Measurements from ENCODE around the gene RCSD1.
A peak's percentile ranks its signal among the peaks of the same experiment; 100 is the strongest.

Gene RCSD1

DNA sequence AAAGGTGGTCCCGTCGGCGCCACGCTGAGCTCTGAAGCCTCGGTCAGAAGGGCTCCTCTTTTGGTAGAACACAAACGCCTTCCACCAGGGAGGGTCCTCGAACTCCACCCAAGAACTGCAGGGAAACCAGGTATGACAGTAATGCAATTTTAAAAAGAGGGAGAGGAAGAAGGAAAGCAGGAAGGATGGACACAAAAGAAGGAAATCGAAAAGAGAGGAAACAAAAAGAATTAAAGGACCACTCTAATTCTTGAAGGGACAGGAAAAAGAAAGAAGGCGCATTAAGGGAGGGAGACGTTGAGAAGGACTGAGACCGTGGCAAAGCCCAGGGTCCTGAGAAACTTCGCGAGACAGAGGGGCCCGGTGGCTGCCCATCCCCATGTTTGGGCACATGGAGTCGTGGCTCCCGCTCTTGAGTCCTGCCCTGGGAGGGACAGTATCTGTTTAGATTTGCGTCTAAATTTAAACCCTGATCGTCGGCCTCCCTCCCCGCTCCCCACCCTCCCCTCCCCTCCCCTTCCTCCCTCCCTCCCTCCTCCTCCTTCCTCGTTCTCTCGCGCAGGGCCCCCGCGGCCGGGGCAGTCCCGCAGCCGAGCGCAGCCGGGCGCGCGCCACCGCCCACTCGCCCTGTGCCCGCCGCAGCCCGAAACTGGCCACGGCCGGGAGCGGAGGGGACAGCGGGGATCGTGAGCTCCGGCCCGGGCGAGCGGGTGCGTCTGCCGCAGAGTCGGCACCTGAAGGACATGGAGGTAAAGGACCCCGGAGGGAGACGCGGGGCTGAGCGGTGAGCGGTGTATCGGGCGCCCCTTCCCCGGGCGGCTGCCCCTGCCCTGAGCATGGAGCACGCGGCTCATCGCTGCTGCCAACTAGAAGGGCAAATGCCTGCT is at the start of gene RCSD1:
Gene RCSD1, plus strand, starts transcription at position 552 of the 887 bp plus-strand sequence. Its CDS starts 192 bp downstream, at position 744.
- H3K4me3 ChIP-seq, result peak within 1 kb of the TSS; percentile 98
- peak within 1 kb of the TSS; percentile 100 for H3K27ac ChIP-seq
- H3K36me3 ChIP-seq, result peaks cover 26% of the 10 kb centered on the region
- H4K20me1 ChIP-seq, result peaks cover 30% of the 10 kb centered on the region
- H3K9ac ChIP-seq, result peak within 1 kb of the TSS; percentile 100
- peaks cover 79% of the 10 kb centered on the region for H3K4me1 ChIP-seq
- no peaks in the 10 kb centered on the region for H3K9me3 ChIP-seq
- TF ChIP-seq Cebpa-rat (IDR thresholded peaks at IDR 0.05), result no peak
- peak within 1 kb of the TSS; percentile 96 for H3K4me2 ChIP-seq
- H3K27me3 ChIP-seq, result no peaks in the 10 kb centered on the region

- H3K4me2 ChIP-seq, result no peak overlapping the region
- H3K4me1 ChIP-seq, result peaks cover 12% of the 10 kb centered on the region
- H3K4me3 ChIP-seq, result no peak overlapping the region
- H3K9ac ChIP-seq, result no peak overlapping the region
- TF ChIP-seq Cebpa-rat (IDR thresholded peaks at IDR 0.05), result no peak
- no peaks in the 10 kb centered on the region for H3K27me3 ChIP-seq
- H3K36me3 ChIP-seq, result no peaks in the 10 kb centered on the region
- H4K20me1 ChIP-seq, result no peaks in the 10 kb centered on the region
- H3K27ac ChIP-seq, result no peak overlapping the region
- peaks cover 15% of the 10 kb centered on the region for H3K9me3 ChIP-seq
These were observed 48.0 kb upstream of the RCSD1 start for GRCh38 chr1:167582064-167582463.

GRCh38 chr1:167582722-167583121 is 47.3 kb upstream of the RCSD1 start:
- Histone ChIP-seq H3K27me3 (no peaks in the 10 kb centered on the region), H4K20me1 (no peaks in the 10 kb centered on the region), H3K4me1 (peaks cover 12% of the 10 kb centered on the region), H3K9ac (no peak overlapping the region), H3K4me3 (no peak overlapping the region), H3K9me3 (peaks cover 15% of the 10 kb centered on the region), H3K27ac (no peak overlapping the region), H3K4me2 (no peak overlapping the region), H3K36me3 (no peaks in the 10 kb centered on the region)
- TF ChIP-seq Cebpa-rat (IDR thresholded peaks at IDR 0.05), result no peak

DNA sequence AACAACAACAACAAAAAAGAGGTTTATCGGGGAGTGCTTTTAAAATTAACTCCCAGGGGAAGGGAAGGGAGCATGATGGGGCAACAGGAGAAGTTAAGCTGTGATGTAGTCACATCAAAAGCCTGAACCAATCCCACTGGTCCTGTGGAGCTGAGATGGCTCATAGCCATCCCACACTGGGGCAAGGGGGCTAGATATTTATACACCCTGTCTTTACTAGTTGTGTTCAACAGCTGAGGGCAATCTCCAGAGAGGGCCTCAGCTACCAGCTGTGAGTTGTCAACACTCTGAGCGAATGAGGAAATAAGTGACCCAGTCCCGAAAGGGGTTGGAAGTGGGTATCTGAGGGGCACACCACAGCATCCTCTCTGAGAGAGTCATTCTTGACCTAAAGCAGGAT is 45.5 kb upstream of the RCSD1 start:
- Histone ChIP-seq H3K27me3 (no peaks in the 10 kb centered on the region), H3K9ac (no peak overlapping the region), H3K27ac (no peak overlapping the region), H3K36me3 (no peaks in the 10 kb centered on the region), H3K4me3 (no peak overlapping the region), H3K4me1 (peaks cover 12% of the 10 kb centered on the region), H3K9me3 (peaks cover 15% of the 10 kb centered on the region), H3K4me2 (peak overlapping the region; percentile 52), H4K20me1 (no peaks in the 10 kb centered on the region)
- TF ChIP-seq Cebpa-rat (IDR thresholded peaks at IDR 0.05), result no peak

DNA sequence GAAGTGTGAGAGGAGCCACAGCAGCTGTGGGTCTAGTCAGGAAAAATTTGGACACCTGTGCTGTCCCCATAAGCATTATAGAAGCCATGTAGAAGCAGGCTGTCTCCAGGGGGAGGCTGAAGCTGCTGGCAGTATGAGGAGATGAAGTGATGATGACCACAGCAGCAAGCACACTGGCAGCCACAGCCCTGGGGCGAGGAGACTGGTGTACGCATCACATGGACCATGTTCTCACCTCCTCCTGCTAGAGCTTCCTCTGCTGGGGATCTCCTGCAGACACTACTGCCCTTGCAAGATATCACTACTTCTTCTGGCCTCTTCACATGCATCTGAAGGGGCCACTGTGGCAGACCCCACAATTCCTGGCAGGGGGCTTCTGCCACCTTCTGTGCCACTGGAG is 42.7 kb upstream of the RCSD1 start:
- H3K36me3 ChIP-seq, result no peaks in the 10 kb centered on the region
- no peak for TF ChIP-seq Cebpa-rat (IDR thresholded peaks at IDR 0.05)
- no peak overlapping the region for H3K27ac ChIP-seq
- peaks cover 19% of the 10 kb centered on the region for H3K9me3 ChIP-seq
- no peak overlapping the region for H3K9ac ChIP-seq
- H3K4me2 ChIP-seq, result no peak overlapping the region
- H3K4me1 ChIP-seq, result peaks cover 12% of the 10 kb centered on the region
- H3K4me3 ChIP-seq, result no peak overlapping the region
- H3K27me3 ChIP-seq, result no peaks in the 10 kb centered on the region
- H4K20me1 ChIP-seq, result no peaks in the 10 kb centered on the region

- H4K20me1 ChIP-seq, result no peaks in the 10 kb centered on the region
- no peak overlapping the region for H3K27ac ChIP-seq
- TF ChIP-seq Cebpa-rat (IDR thresholded peaks at IDR 0.05), result no peak
- H3K4me1 ChIP-seq, result peaks cover 12% of the 10 kb centered on the region
- H3K27me3 ChIP-seq, result no peaks in the 10 kb centered on the region
- peaks cover 17% of the 10 kb centered on the region for H3K9me3 ChIP-seq
- H3K4me2 ChIP-seq, result no peak overlapping the region
- no peak overlapping the region for H3K9ac ChIP-seq
- H3K4me3 ChIP-seq, result no peak overlapping the region
- H3K36me3 ChIP-seq, result no peaks in the 10 kb centered on the region
These were observed 42.2 kb upstream of the RCSD1 start for GRCh38 chr1:167587872-167588271.

DNA sequence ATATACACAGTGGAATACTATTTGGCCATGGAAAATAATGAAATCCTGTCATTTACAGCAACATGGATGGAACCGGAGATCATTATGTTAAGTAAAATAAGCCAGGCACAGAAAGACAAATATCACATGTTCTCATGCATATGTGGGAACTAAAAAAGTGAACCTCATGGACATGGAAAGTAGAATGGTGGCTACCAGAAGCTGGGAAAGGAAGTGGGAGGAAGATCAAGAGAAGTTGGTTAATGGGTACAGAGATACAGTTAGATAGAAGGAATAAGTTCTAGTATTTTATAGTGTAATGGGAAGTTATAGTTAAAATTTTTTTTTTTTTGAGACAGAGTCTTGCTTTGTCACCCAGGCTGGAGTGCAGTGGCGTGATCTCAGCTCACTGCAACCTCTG is 41.7 kb upstream of the RCSD1 start:
- Histone ChIP-seq H3K9ac (no peak overlapping the region), H3K27ac (no peak overlapping the region), H3K4me3 (no peak overlapping the region), H3K27me3 (no peaks in the 10 kb centered on the region), H4K20me1 (no peaks in the 10 kb centered on the region), H3K4me2 (no peak overlapping the region), H3K4me1 (peaks cover 12% of the 10 kb centered on the region), H3K9me3 (peaks cover 12% of the 10 kb centered on the region), H3K36me3 (no peaks in the 10 kb centered on the region)
- no peak for TF ChIP-seq Cebpa-rat (IDR thresholded peaks at IDR 0.05)

DNA sequence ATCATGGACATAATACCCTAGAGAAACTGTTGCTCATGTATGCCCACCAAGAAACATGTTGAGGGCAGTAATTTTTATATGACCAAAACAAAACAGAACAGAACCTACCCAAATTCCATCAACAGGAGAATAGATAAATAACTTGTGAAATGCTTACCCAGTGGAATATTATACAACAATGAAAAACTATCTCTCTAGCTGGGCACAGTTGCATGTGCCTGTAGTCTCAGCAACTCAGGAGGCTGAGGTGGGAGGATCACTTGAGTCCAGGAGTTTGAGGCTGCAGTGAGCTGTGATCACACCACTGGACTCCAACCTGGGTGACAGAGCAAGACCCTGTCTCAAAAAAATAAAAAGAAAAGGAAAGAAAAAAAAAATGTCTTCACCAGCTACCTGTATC is 37.6 kb upstream of the RCSD1 start:
- H3K27ac ChIP-seq, result no peak overlapping the region
- H3K9ac ChIP-seq, result no peak overlapping the region
- H3K36me3 ChIP-seq, result no peaks in the 10 kb centered on the region
- no peak overlapping the region for H3K4me3 ChIP-seq
- no peaks in the 10 kb centered on the region for H3K27me3 ChIP-seq
- peaks cover 9% of the 10 kb centered on the region; the same call in 1 of the 2 replicates for H3K9me3 ChIP-seq
- H4K20me1 ChIP-seq, result no peaks in the 10 kb centered on the region
- H3K4me2 ChIP-seq, result no peak overlapping the region
- no peak for TF ChIP-seq Cebpa-rat (IDR thresholded peaks at IDR 0.05)
- no peaks in the 10 kb centered on the region for H3K4me1 ChIP-seq

- no peaks in the 10 kb centered on the region for H3K27me3 ChIP-seq
- H3K27ac ChIP-seq, result no peak overlapping the region
- H3K4me1 ChIP-seq, result no peaks in the 10 kb centered on the region
- no peak overlapping the region for H3K4me2 ChIP-seq
- H3K9me3 ChIP-seq, result peaks cover 9% of the 10 kb centered on the region; the same call in 1 of the 2 replicates
- no peak overlapping the region for H3K4me3 ChIP-seq
- no peaks in the 10 kb centered on the region for H3K36me3 ChIP-seq
- H3K9ac ChIP-seq, result no peak overlapping the region
- no peaks in the 10 kb centered on the region for H4K20me1 ChIP-seq
- no peak for TF ChIP-seq Cebpa-rat (IDR thresholded peaks at IDR 0.05)
These were observed 36.2 kb upstream of the RCSD1 start for GRCh38 chr1:167593860-167594259.

DNA sequence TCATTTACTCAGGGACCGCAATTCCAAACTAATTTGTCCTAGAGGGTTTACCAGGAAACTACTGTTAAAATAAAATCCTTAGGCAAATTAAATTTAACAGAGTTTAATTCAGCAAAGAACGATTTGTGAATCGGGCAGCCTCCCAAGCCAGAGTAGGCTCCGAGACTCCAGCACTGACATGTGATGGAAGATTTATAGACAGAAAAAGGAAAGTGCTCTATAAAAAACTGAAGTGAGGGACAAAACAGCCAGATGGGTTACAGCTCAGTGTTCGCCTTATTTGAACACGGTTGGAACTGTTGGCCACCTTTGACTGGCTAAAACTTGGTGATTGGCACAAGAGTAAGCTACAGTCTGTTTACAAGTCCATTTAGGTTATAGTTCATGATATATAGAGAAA is 35.2 kb upstream of the RCSD1 start:
- Histone ChIP-seq H3K27ac (no peak overlapping the region), H3K4me3 (no peak overlapping the region), H3K4me2 (no peak overlapping the region), H3K4me1 (peaks cover 2% of the 10 kb centered on the region), H3K36me3 (no peaks in the 10 kb centered on the region), H3K27me3 (no peaks in the 10 kb centered on the region), H3K9me3 (peaks cover 7% of the 10 kb centered on the region; the same call in 1 of the 2 replicates), H3K9ac (no peak overlapping the region), H4K20me1 (no peaks in the 10 kb centered on the region)
- TF ChIP-seq Cebpa-rat (IDR thresholded peaks at IDR 0.05), result no peak
